HuH-7 (cell line): ENCODE results near the gene GPATCH4.
A peak's percentile ranks its signal among the peaks of the same experiment; 100 is the strongest.
"Not testable (repeated sequence)": the region's sequence is repeated elsewhere in the genome, so short reads cannot be mapped to it uniquely, and the experiment has no call there.

ENCODE experiments used
- DNase-seq: peaks from one replicate; pipeline ENCODE4 v3.0.0; 2011; ENCODE audit warnings: low spot score

Gene GPATCH4

GRCh38 chr1:156626079-156626438, 24.8 kb upstream of the GPATCH4 start:
- no peak for DNase-seq

- peak; percentile 56 for DNase-seq
Measured at GRCh38 chr1:156625436-156626078, 24.3 kb upstream of the GPATCH4 start.

- peak; percentile 31 for DNase-seq
Measured at GRCh38 chr1:156624814-156625435, 23.6 kb upstream of the GPATCH4 start.

- DNase-seq = peak; percentile 86
Measured at GRCh38 chr1:156623946-156624813, 22.9 kb upstream of the GPATCH4 start.

GRCh38 chr1:156622581-156623297, 21.5 kb upstream of the GPATCH4 start:
- DNase-seq = no peak

- no peak for DNase-seq
Measured at GRCh38 chr1:156619582-156619955, 18.3 kb upstream of the GPATCH4 start.

- peak; percentile 67 for DNase-seq
Measured at GRCh38 chr1:156618853-156619581, 17.7 kb upstream of the GPATCH4 start, which contains the start of gene HAPLN2. Gene HAPLN2, plus strand, starts transcription at chr1:156619415. Its CDS starts 4,076 bp downstream, at chr1:156623491.

GRCh38 chr1:156616463-156616862, 15.2 kb upstream of the GPATCH4 start:
- peak; percentile 73 for DNase-seq

GRCh38 chr1:156615946-156616345, 14.7 kb upstream of the GPATCH4 start:
- no peak for DNase-seq

GRCh38 chr1:156612666-156613065, 11.4 kb upstream of the GPATCH4 start:
- DNase-seq = no peak

- not testable (repeated sequence) for DNase-seq
Measured at GRCh38 chr1:156610072-156610471, 8.8 kb upstream of the GPATCH4 start.

GRCh38 chr1:156608981-156609380, 7.7 kb upstream of the GPATCH4 start:
- DNase-seq = peak; percentile 48

- peak; percentile 45 for DNase-seq
Measured at GRCh38 chr1:156608036-156608674, 6.9 kb upstream of the GPATCH4 start.

- not testable (repeated sequence) for DNase-seq
Measured at GRCh38 chr1:156607344-156607743, 6.1 kb upstream of the GPATCH4 start.

- no peak for DNase-seq
Measured at GRCh38 chr1:156602557-156602993, 1.3 kb upstream of the GPATCH4 start.

- no peak for DNase-seq
Measured at GRCh38 chr1:156601892-156602291, 613 bp upstream of the GPATCH4 start.

GRCh38 chr1:156600733-156601121, 552 bp downstream of the GPATCH4 start:
- no peak for DNase-seq

- no peak for DNase-seq
Measured at GRCh38 chr1:156599811-156600210, 1.5 kb downstream of the GPATCH4 start.

- DNase-seq = no peak
Measured at GRCh38 chr1:156598731-156599432, 2.4 kb downstream of the GPATCH4 start.

- DNase-seq = no peak
Measured at GRCh38 chr1:156598125-156598524, 3.2 kb downstream of the GPATCH4 start.
